Activated T-helper 1 cell treated with anti-CD3 and anti-CD28 coated beads, Interleukin-12 subunit alpha, Interleukin-12 subunit beta, Interleukin-2, Interleukin-4 antibody, amounts not matched to agents 30 ng/mL and 10 ng/mL and 1 ng/mL, durations not matched to agents 14 hours and 24 hours and 36 hours (primary cell): ENCODE data around the gene IFNB1. TPM values are rescaled to one million over a fixed set of nuclear protein-coding genes. Genes with fewer than 3 reads are reported as not detected.

Experiments used
- DNase-seq: peaks from one replicate; pipeline ENCODE4 v3.0.0; 2021; ENCODE audit warnings: low spot score
- H3K27ac Mint-ChIP-seq: one replicate; pipeline ENCODE4 v1.8.0; 2021; ENCODE audit warnings: mild to moderate bottlenecking, mixed read lengths
- H3K27me3 Mint-ChIP-seq: one replicate; pipeline ENCODE4 v1.8.0; 2022; ENCODE audit warnings: mild to moderate bottlenecking, moderate library complexity, mixed read lengths; ENCODE audit not compliant: insufficient read depth
- H3K36me3 Mint-ChIP-seq: one replicate; pipeline ENCODE4 v1.8.0; 2021; ENCODE audit warnings: low read depth, mixed read lengths
- H3K4me1 Mint-ChIP-seq: one replicate; pipeline ENCODE4 v1.8.0; 2021; ENCODE audit warnings: low read depth, mixed read lengths
- H3K4me3 Mint-ChIP-seq: one replicate; pipeline ENCODE4 v1.8.0; 2021; ENCODE audit warnings: mild to moderate bottlenecking, moderate library complexity, mixed read lengths
- H3K9me3 Mint-ChIP-seq: one replicate; pipeline ENCODE4 v1.8.0; 2021; ENCODE audit warnings: mixed read lengths
- intact Hi-C: fragments of 100-400 bp; cut with micrococcal nuclease; formaldehyde crosslinking; loops from one replicate; pipeline ENCODE4 v1.15.1; 2024
- total RNA-seq: library from RNA; stranded (reverse); gene quantifications from 2 replicates; pipeline ENCODE4 v1.2.3, GENCODE V29; 2022

Gene IFNB1
- total RNA-seq, 1 donor from 2014 or later: 0.23 TPM

DNA sequence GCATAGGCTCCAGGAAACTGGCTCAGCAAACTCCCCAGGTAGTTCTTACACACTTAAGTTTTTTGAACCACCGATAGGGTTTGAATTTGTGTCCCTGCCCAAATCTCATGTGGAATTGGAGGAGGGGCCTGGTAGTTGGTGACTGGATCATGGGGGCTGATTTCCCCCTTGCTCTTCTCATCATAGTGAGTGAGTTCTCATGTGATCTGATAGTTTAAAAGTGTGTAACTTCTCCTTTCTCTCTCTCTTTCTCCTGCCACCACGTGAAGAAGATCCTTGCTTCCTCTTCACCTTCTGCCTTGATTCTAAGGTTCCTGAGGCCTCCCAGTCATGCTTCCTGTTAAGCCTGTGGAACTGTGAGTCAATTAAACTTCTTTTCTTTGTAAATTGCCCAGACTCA is 23.9 kb downstream of the IFNB1 start:
- Mint-ChIP-seq H3K4me1 (no peaks in the 10 kb centered on the region), H3K27me3 (peaks cover 3% of the 10 kb centered on the region), H3K36me3 (no peaks in the 10 kb centered on the region), H3K4me3 (no peak overlapping the region), H3K9me3 (no peaks in the 10 kb centered on the region), H3K27ac (no peak overlapping the region)
- intact Hi-C loops: no loop called here
- DNase-seq: no peak

DNA sequence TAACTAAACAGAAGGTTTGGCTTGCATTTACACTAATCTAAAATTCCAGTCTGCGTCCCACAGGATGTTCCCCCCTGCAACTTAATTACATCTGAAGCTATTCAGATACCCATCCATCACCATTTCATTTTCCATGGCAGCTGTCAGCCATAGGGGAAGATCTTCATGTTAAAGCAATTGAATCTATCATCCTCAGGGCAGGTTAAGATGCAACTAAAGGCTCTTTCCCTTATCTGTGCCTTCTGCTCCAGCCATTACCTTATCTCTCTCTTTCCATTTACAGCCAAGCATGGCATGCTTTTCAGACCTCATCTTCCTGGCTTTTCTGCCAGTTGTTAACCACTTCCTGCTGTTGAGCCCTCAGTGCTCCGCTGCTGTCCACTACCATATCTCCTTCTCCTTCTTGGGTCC is 30.5 kb downstream of the IFNB1 start:
- Mint-ChIP-seq H3K27ac (no peak overlapping the region), H3K4me1 (peaks cover 6% of the 10 kb centered on the region), H3K36me3 (no peaks in the 10 kb centered on the region), H3K27me3 (peaks cover 26% of the 10 kb centered on the region), H3K4me3 (no peak overlapping the region), H3K9me3 (no peaks in the 10 kb centered on the region)
- intact Hi-C loops: no loop called here
- DNase-seq: no peak

GRCh38 chr9:21043841-21044240 is 33.9 kb downstream of the IFNB1 start:
- no peaks in the 10 kb centered on the region for H3K9me3 Mint-ChIP-seq
- no peak overlapping the region for H3K4me3 Mint-ChIP-seq
- H3K36me3 Mint-ChIP-seq: no peaks in the 10 kb centered on the region
- H3K27me3 Mint-ChIP-seq: peaks cover 24% of the 10 kb centered on the region
- DNase-seq: no peak
- no peak overlapping the region for H3K27ac Mint-ChIP-seq
- intact Hi-C loops: no loop called here
- H3K4me1 Mint-ChIP-seq: peaks cover 13% of the 10 kb centered on the region

DNA sequence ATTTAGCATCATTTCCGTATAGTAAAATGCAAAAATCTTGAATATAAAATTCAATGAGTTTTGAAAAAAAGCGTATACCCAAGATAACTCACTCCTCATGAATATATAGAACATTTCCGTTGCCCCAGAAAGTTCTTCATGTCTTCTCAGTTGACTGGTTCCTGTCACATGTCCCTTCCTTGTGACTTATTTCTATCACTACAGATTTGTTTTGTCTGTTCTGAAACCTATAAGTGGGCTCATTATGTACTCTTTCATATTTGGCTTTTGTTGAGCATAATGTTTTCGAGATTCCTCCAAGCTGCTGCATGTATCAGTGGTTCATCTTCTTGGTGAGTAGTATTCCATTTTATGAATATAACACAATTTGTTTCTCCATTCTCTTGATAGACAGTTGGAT is 35.3 kb downstream of the IFNB1 start:
- Mint-ChIP-seq H3K4me1 (peaks cover 11% of the 10 kb centered on the region), H3K36me3 (no peaks in the 10 kb centered on the region), H3K4me3 (no peak overlapping the region), H3K27ac (no peak overlapping the region), H3K27me3 (peaks cover 19% of the 10 kb centered on the region), H3K9me3 (no peaks in the 10 kb centered on the region)
- no peak for DNase-seq
- intact Hi-C loops: no loop called here

DNA sequence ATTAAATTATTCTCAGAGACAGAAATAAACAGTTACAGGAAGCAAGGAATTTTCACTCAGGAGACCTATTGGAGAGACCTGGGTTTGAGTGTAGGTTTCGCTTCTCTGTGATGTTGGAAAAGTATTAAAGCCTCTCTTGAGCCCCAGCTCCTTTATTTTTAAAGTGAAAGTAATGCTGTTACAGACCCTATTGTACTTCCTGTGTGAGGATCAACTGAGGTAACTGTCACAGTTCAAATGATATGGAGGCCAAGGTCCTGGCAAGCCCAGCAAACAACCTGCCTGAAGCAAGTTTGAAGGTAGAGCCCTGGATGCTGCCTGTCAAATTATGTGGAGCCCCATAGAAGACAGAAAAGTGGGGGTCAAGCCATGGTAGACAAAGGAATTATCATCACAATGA is 38.4 kb downstream of the IFNB1 start:
- intact Hi-C loops: loop anchor here (10.0 kb wide), 4 partner anchors 295 to 1655 kb away; partner anchors contain the start of genes KLHL9 and RPS6
- Mint-ChIP-seq H3K27ac (no peak overlapping the region), H3K4me3 (no peak overlapping the region), H3K27me3 (peaks cover 9% of the 10 kb centered on the region), H3K4me1 (peaks cover 7% of the 10 kb centered on the region), H3K36me3 (peaks cover 3% of the 10 kb centered on the region), H3K9me3 (no peaks in the 10 kb centered on the region)
- DNase-seq: no peak

DNA sequence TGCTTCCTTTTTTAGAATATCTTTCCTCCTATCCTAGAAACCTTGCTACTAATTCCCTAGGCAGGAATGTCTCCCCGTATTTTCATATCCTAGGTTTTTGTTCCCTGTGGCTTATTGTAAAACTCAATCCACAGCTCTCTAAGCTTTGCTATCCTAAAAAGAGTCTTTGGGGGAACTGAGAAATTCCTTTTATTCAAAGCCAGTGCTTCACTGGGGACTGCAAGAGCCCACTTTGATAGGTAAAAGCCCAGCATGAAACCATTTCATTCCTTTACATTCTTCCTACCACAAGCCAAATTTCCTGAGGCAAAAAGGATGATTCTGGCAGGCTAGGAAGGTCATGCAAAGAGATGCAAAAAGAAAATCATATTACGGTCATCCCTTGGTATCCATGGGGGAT is 40.5 kb downstream of the IFNB1 start:
- H3K4me3 Mint-ChIP-seq: no peak overlapping the region
- H3K36me3 Mint-ChIP-seq: peaks cover 5% of the 10 kb centered on the region
- H3K4me1 Mint-ChIP-seq: peaks cover 17% of the 10 kb centered on the region
- H3K27ac Mint-ChIP-seq: no peak overlapping the region
- DNase-seq: no peak
- intact Hi-C loops: loop anchor here (10.0 kb wide), 4 partner anchors 298 to 1652 kb away; partner anchors contain the start of genes KLHL9 and RPS6
- H3K27me3 Mint-ChIP-seq: peaks cover 2% of the 10 kb centered on the region
- no peaks in the 10 kb centered on the region for H3K9me3 Mint-ChIP-seq

- Mint-ChIP-seq H3K36me3 (peaks cover 14% of the 10 kb centered on the region), H3K4me1 (peaks cover 21% of the 10 kb centered on the region), H3K9me3 (no peaks in the 10 kb centered on the region), H3K4me3 (peak overlapping the region; percentile 63), H3K27ac (peak overlapping the region; percentile 27), H3K27me3 (no peaks in the 10 kb centered on the region)
- DNase-seq: no peak
- intact Hi-C loops: loop anchor here (1.0 to 10.0 kb wide), 13 partner anchors 30 to 1647 kb away; partner anchors contain the start of genes KLHL9, MLLT3 and RPS6
These were observed 45.9 kb downstream of the IFNB1 start for GRCh38 chr9:21031808-21032183.

- Mint-ChIP-seq H3K9me3 (no peaks in the 10 kb centered on the region), H3K27me3 (no peaks in the 10 kb centered on the region), H3K4me1 (peaks cover 23% of the 10 kb centered on the region), H3K27ac (peak within 1 kb of the TSS; percentile 27), H3K36me3 (peaks cover 17% of the 10 kb centered on the region), H3K4me3 (peak within 1 kb of the TSS; percentile 63)
- intact Hi-C loops: loop anchor here (1.0 to 10.0 kb wide), 13 partner anchors 30 to 1646 kb away; partner anchors contain the start of genes KLHL9, MLLT3 and RPS6
- peak; percentile 67 for DNase-seq
These were observed 46.5 kb downstream of the IFNB1 start, which contains the start of gene HACD4 for GRCh38 chr9:21031091-21031807. TSS of gene HACD4 (minus strand) at chr9:21031640. CDS start at chr9:21031590, 50 bp downstream.

DNA sequence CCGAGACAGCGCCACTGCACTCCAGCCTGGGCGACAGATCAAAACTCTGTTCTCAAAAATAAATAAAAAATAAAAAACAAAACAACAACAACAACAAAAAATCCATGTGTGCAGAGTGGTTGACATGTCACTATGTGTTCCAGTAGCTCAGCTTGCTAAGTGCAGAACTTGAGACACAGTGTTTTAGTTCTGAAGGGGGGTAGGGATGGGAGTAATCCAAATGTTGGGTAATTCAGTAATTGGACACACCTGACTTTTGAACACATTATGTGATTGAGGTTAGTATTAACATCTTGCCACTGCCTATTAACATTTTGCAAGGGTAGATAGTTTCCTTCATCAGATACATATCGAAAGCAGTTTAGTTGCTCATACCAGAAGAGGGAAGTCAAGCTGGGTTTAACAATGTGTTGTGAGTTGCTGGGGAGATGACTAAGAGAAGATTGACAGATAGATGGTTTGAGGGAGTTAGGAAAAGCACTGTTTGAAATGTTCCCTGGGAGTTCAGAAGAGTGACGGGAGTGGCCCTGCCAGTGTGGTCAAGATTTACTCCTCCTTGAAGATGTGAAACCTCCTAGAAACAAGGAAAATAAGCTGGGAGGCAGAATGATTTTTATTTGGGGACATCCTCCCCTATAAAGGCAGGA is 47.2 kb downstream of the IFNB1 start:
- intact Hi-C loops: loop anchor here (1.0 to 10.0 kb wide), 14 partner anchors 29 to 1646 kb away; partner anchors contain the start of genes KLHL9, MLLT3 and RPS6
- peaks cover 23% of the 10 kb centered on the region for H3K36me3 Mint-ChIP-seq

DNA sequence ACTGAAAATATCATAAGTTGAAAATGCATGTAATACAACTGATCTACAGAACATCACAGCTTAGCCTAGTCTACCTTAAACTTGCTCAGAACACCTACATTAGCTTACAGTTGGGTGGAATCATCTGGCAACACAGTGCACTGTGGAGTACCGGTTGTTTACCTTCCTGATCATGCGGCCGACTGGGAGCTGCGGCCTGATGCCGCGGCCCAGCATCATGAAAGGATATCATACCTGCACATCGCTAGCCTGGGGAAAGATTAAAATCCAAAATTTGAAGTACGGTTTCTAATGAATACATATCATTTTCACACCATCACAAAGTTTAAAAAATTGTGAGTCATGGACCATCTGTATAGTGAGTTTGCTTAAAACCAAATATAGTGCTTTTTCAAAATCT is 48.1 kb downstream of the IFNB1 start:
- Mint-ChIP-seq H3K36me3 (peaks cover 25% of the 10 kb centered on the region), H3K4me1 (peaks cover 23% of the 10 kb centered on the region), H3K9me3 (no peaks in the 10 kb centered on the region), H3K4me3 (no peak overlapping the region), H3K27ac (no peak overlapping the region), H3K27me3 (no peaks in the 10 kb centered on the region)
- intact Hi-C loops: loop anchor here (1.0 to 10.0 kb wide), 11 partner anchors 305 to 1645 kb away; partner anchors contain the start of genes KLHL9, MLLT3 and RPS6
- no peak for DNase-seq

More for the DNA sequence above, 47.2 kb downstream of the IFNB1 start:
- DNase-seq: peak; percentile 10
- no peak overlapping the region for H3K4me3 Mint-ChIP-seq
- no peaks in the 10 kb centered on the region for H3K27me3 Mint-ChIP-seq
- no peak overlapping the region for H3K27ac Mint-ChIP-seq
- peaks cover 23% of the 10 kb centered on the region for H3K4me1 Mint-ChIP-seq
- H3K9me3 Mint-ChIP-seq: no peaks in the 10 kb centered on the region

DNA sequence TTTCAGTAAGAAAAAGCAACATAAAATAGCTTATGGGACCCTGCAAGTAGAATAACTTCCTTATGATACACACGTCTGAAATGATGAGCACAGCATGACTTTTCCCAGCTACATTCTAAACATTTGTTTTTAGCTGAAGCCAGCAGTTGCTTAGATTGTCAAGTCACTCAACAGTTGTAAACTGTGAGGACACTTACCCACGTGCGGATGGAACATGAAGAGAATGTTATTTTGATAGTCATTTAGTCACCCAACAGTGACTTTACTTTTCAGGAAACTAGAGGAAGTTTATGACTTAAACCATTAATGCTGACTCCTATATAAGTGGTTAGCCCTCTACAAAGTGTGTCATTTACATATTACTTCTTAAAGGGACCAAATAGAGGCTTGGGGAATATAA is 49.3 kb downstream of the IFNB1 start:
- intact Hi-C loops: no loop called here

GRCh38 chr9:21027295-21027694 is 50.4 kb downstream of the IFNB1 start:
- peaks cover 30% of the 10 kb centered on the region for H3K36me3 Mint-ChIP-seq
- no peak overlapping the region for H3K27ac Mint-ChIP-seq
- intact Hi-C loops: no loop called here
- no peak for DNase-seq
- peaks cover 13% of the 10 kb centered on the region for H3K4me1 Mint-ChIP-seq
- no peaks in the 10 kb centered on the region for H3K9me3 Mint-ChIP-seq
- H3K4me3 Mint-ChIP-seq: no peak overlapping the region
- no peaks in the 10 kb centered on the region for H3K27me3 Mint-ChIP-seq

More for the DNA sequence above, 49.3 kb downstream of the IFNB1 start:
- Mint-ChIP-seq H3K4me3 (no peak overlapping the region), H3K27me3 (no peaks in the 10 kb centered on the region), H3K36me3 (peaks cover 26% of the 10 kb centered on the region), H3K9me3 (no peaks in the 10 kb centered on the region), H3K4me1 (peaks cover 23% of the 10 kb centered on the region), H3K27ac (no peak overlapping the region)
- no peak for DNase-seq
